Epithelial cell of prostate (primary cell): Measurements from ENCODE around the gene RBM6.
A peak's percentile ranks its signal among the peaks of the same experiment; 100 is the strongest.
"Not testable (repeated sequence)": the region's sequence is repeated elsewhere in the genome, so short reads cannot be mapped to it uniquely, and the experiment has no call there.

Experiments
- DNase-seq: peaks from one replicate; pipeline ENCODE4 v3.0.0-alpha.2; 2011; ENCODE audit warnings: low read depth, low spot score
- H3K27ac ChIP-seq: fragments of 450-650 bp; 2 replicates; pipeline ENCODE4 v1.5.1; 2017; ENCODE audit warnings: mild to moderate bottlenecking

RBM6 gene

DNA sequence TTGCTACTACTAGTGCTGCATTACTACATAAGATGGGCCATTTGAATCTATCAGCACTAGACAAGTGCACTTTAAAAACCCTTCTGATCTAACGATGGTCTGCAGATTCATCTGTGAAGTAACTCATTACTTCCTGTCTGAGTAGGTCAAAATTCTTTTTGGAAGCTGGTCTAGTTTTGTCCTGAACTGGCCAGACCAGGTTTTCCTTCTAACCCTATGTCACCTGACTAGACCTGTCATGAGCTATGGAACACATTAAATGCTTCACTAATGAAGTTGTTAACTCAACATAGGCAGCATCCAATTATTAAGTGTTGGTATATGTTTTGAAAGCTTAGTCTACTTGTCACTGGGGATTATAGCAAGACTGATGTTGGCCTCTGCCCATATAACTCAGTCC is 138.7 kb downstream of the RBM6 start:
- H3K27ac ChIP-seq = peak overlapping the region; percentile 4
- DNase-seq = no peak

- not testable (repeated sequence) for DNase-seq, H3K27ac ChIP-seq
Observed at GRCh38 chr3:50084951-50085350, 145.0 kb downstream of the RBM6 start.

GRCh38 chr3:50088725-50089608 is 149.0 kb downstream of the RBM6 start, which contains the start of gene RBM5:
RBM5 (plus strand) TSS chr3:50088919; CDS start chr3:50090435, 1,516 bp downstream.
- peak within 1 kb of the TSS; percentile 69 for H3K27ac ChIP-seq
- peak; percentile 52 for DNase-seq

DNA sequence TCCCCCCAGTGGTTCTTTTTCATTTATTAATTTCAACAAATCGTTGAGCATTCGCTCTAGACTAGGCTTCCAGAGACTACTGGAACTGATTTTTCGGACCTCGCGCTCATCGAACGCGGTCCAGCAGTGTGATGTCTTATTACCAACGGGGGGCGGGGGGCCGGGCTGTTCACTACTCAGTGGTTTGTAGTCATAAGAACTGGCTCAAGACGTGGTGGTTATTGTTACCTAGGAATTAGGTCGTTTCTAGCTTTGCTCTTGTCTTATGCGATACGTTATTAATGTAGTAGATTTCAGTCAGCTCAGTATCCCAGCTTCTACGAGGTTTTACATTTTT is 149.6 kb downstream of the RBM6 start:
- DNase-seq = no peak
- peak overlapping the region; percentile 69 for H3K27ac ChIP-seq

GRCh38 chr3:50090984-50091383 is 151.0 kb downstream of the RBM6 start:
- H3K27ac ChIP-seq = no peak overlapping the region
- no peak for DNase-seq

GRCh38 chr3:50095352-50095998 is 155.5 kb downstream of the RBM6 start:
- DNase-seq = no peak
- H3K27ac ChIP-seq = no peak overlapping the region

- DNase-seq = no peak
- no peak overlapping the region for H3K27ac ChIP-seq
Observed at GRCh38 chr3:50100386-50100785, 160.4 kb downstream of the RBM6 start.

GRCh38 chr3:50100956-50101845 is 161.3 kb downstream of the RBM6 start:
- H3K27ac ChIP-seq = no peak overlapping the region
- DNase-seq = no peak

GRCh38 chr3:50102558-50102957 is 162.6 kb downstream of the RBM6 start:
- no peak for DNase-seq

GRCh38 chr3:50111757-50112156 is 171.8 kb downstream of the RBM6 start:
- no peak for DNase-seq
- no peak overlapping the region for H3K27ac ChIP-seq

More at GRCh38 chr3:50102558-50102957, 162.6 kb downstream of the RBM6 start:
- no peak overlapping the region for H3K27ac ChIP-seq

DNA sequence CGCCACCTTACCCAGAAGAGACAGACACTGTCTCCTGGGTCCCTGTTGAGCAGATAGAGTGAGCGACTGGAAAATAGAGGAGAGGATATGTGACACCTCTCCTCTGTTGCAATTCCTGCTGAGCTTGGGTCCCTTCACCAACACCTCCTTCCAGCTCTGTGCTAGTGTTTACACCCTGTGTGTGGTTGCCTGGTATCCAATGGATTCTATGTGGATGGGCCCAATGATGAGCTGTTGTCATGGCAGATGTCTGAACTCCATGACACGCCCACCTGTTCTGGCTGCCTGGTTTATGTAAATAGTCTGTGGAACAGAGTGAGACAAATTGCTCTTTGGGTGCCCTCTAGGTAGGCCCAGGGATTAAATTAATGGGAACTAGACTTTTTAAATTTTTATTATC is 172.5 kb downstream of the RBM6 start:
- no peak overlapping the region for H3K27ac ChIP-seq
- no peak for DNase-seq

DNA sequence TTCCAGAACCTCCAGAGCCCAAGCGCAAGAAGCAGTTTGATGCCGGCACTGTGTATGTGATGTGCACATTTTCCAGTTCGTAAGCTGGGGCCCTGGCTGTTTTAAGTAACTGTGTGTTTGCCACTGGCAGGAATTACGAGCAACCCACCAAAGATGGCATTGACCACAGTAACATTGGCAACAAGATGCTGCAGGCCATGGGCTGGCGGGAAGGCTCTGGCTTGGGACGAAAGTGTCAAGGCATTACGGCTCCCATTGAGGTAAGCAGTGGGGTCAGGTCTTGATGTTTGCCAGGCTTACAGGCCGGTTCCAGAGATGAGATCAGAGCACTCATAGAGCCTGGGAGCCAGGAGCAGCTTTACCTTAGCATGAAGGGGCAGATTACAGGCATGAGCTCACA is 177.2 kb downstream of the RBM6 start:
- DNase-seq = no peak
- no peak overlapping the region for H3K27ac ChIP-seq

GRCh38 chr3:50118237-50118636 is 178.3 kb downstream of the RBM6 start:
- no peak for DNase-seq
- no peak overlapping the region for H3K27ac ChIP-seq

- DNase-seq = no peak
- H3K27ac ChIP-seq = no peak overlapping the region
Observed at GRCh38 chr3:50119786-50120185, 179.8 kb downstream of the RBM6 start.

DNA sequence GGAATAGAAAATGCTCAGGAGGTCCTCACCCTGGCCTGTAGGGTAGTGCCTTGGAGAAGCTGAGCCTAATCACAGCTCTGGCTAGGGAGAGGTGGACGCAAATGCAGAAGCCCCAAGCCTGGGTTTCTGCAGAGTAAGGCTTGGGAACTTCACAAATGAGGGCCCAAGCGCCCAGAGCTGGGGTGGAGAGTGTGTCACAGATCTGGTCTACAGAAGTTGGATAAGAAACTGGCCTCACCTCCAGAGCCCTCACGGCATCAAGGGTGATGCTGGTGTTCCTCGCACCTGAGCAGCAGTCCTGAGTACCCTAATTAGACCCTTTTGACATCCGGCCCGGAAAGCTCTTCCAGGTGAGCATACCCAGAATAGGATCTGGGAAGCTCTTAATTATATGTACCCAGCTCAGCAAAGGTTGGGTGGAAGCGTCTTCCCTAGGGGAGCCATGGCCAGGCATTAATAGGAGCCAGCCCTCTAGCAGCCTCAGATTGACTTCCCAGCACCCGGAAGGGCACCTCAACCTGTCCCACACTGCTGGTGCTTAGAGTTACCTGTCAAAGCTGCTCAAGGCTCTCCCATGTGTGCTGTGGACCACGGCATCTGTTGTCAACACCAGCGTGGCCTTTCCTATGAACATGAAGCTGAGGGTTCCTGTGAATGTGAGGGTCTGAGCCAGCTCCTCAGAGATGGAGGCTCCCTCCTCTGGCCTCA is 180.6 kb downstream of the RBM6 start:
- H3K27ac ChIP-seq = no peak overlapping the region
- DNase-seq = no peak

GRCh38 chr3:50121072-50122032 is 181.4 kb downstream of the RBM6 start:
- DNase-seq = peak; percentile 20

DNA sequence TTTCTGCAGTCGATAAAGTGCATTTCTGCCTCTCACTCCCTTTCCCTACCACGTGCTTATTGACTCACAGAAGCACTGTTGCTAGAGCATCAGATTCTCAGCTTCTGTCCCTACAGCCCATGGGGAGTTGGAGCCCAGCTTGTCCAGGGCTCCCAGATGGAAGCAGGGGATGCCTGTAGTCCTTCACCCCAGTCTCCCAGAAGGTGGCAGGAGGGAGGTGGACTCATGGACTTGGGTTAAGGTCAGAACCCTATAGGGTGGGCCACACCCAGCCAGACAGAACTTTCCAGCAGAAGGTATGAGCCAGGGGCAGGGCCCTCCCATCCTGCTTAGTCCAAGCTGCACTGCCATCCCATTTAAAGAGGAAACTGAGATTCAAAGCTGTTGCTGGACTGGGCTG is 182.1 kb downstream of the RBM6 start:
- no peak overlapping the region for H3K27ac ChIP-seq
- no peak for DNase-seq

More at GRCh38 chr3:50121072-50122032, 181.4 kb downstream of the RBM6 start:
- H3K27ac ChIP-seq = no peak overlapping the region

DNA sequence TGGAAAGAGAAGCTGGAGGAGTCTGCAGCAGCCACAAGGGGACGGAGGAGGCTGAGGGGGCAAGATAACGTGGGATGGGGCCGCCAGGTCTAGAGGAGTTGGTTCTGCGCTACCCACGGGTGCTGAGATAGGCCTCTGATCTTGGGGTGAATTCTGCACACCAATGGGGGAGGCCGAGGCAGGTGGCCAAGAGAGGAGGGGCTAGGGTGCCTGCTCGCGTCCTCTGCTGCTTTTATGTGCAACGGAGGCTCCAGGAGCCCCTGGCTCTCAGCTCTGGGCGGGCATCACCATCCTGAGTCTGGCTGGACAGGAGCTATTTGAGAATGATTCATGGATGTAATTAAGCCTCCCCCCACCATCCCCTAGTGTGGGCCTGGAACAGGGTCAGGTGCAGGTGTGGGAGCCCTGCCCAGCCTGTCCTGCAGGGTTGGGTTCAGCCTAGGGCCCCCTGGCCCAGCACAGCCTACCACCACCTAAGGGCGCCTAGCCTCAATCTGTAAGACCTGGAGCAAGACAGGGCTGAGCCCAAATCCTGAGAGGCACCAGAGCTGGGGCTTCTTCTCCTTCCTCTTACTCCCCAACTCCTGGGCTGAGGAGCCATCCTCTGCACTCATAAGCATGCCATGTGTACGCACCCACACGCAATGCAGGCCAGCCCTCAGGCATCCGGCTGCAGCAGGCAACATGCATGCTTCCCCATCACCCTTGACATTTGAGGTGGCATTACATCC is 182.9 kb downstream of the RBM6 start:
- no peak overlapping the region for H3K27ac ChIP-seq
- no peak for DNase-seq
